ENCODE measurements around the gene SMG9.

Gene SMG9

GRCh38 chr19:43754253-43754502 lies 584 bp downstream of the SMG9 start:
- ChIA-PET CTCF (interaction anchor here (0.6 to 9.0 kb wide), 8 partner anchors 9 to 828 kb away, joined by 3 to 151 read pairs (median 6); no protein-coding TSS in a partner anchor), POLR2A (interaction anchor here (0.6 to 4.4 kb wide), 23 partner anchors 8 to 820 kb away, joined by 3 to 63 read pairs (median 5); partner anchors contain the start of genes IRGQ, PLAUR, XRCC1 and ZNF45)
- H3K4me3 ChIP-seq (ENCODE audit: low read depth, low read length): peak overlapping the region; percentile 60
- H3K27ac ChIP-seq (ENCODE audit: extremely low read depth, low read depth, low read length): peak overlapping the region; percentile 100
- H3K4me1 ChIP-seq (ENCODE audit: control insufficient read depth, insufficient read depth, low read length): peaks cover 27% of the 10 kb centered on the region
- no peaks in the 10 kb centered on the region for H3K9me3 ChIP-seq (ENCODE audit: control insufficient read depth, insufficient read depth, low read depth, low read length)
- TF ChIP-seq ZBTB10 (tag by site-specific recombination; IDR thresholded peaks at IDR 0.05): 0 out of 2 replicates have a peak, but pooled peaks have one; percentile 85
- TF ChIP-seq ZNF398 (tag by site-specific recombination; IDR thresholded peaks at IDR 0.05): peak; percentile 71; the same call in 1 of the 2 replicates
- 0 out of 2 replicates have a peak, but pooled peaks have one; percentile 8 for TF ChIP-seq ZNF394 (tag by site-specific recombination; IDR thresholded peaks at IDR 0.05; ENCODE audit: borderline replicate concordance)
- 0 out of 2 replicates have a peak, but pooled peaks have one; percentile 14 for TF ChIP-seq ZNF423 (tag by site-specific recombination; IDR thresholded peaks at IDR 0.05)
- TF ChIP-seq GLIS2 (tag by site-specific recombination; IDR thresholded peaks at IDR 0.05): 0 out of 2 replicates have a peak, but pooled peaks have one; percentile 86
- TF ChIP-seq ZFP37 (tag by site-specific recombination; IDR thresholded peaks at IDR 0.05): no peak
- TF ChIP-seq ZBTB11 (tag by site-specific recombination; conservative IDR thresholded peaks at IDR 0.05; ENCODE audit: low read depth): peak; percentile 52; the same call in 1 of the 2 replicates
- TF ChIP-seq CTCF (tag by site-specific recombination; IDR thresholded peaks at IDR 0.05): no peak
- peak; percentile 46 for TF ChIP-seq ZIC2 (tag by site-specific recombination; IDR thresholded peaks at IDR 0.05)
- 0 out of 2 replicates have a peak, but pooled peaks have one; percentile 3 for TF ChIP-seq ZBTB8A (tag by site-specific recombination; IDR thresholded peaks at IDR 0.05)
- TF ChIP-seq GFI1B (tag by site-specific recombination; IDR thresholded peaks at IDR 0.05): no peak
- peaks cover 32 to 42% of the 10 kb centered on the region in 2 experiments for H3K36me3 ChIP-seq (ENCODE audit: control insufficient read depth in 2 of 2, insufficient read depth in 1 of 2, low read length in 2 of 2)

- POLR2A ChIA-PET: interaction anchor here (0.5 to 4.4 kb wide), 15 partner anchors 10 to 221 kb away, joined by 3 to 63 read pairs (median 5); partner anchors contain the start of genes IRGQ, ZNF283 and ZNF576
- TF ChIP-seq ZBTB17 (tag by site-specific recombination; IDR thresholded peaks at IDR 0.05) (no peak), ZNF792 (tag by site-specific recombination; IDR thresholded peaks at IDR 0.05) (0 out of 2 replicates have a peak, but pooled peaks have one; percentile 20), ZBTB26 (tag by site-specific recombination; optimal IDR thresholded peaks at IDR 0.05) (no peak), ZNF513 (tag by site-specific recombination; IDR thresholded peaks at IDR 0.05) (no peak), TRIM28 (IDR thresholded peaks at IDR 0.05; ENCODE audit: borderline replicate concordance, low read length) (no peak), GLI4 (tag by site-specific recombination; IDR thresholded peaks at IDR 0.05) (no peak), ZNF18 (tag by site-specific recombination; IDR thresholded peaks at IDR 0.05) (no peak), ZNF555 (tag by site-specific recombination; conservative IDR thresholded peaks at IDR 0.05) (no peak)
- Histone ChIP-seq H3K9me3 (ENCODE audit: control insufficient read depth, insufficient read depth, low read depth, low read length) (no peaks in the 10 kb centered on the region), H3K4me3 (ENCODE audit: low read depth, low read length) (no peak overlapping the region), H3K4me1 (ENCODE audit: control insufficient read depth, insufficient read depth, low read length) (peaks cover 25% of the 10 kb centered on the region), H3K27ac (ENCODE audit: extremely low read depth, low read depth, low read length) (peak overlapping the region; percentile 100), H3K36me3 (ENCODE audit: control insufficient read depth in 2 of 2, insufficient read depth in 1 of 2, low read length in 2 of 2) (peaks cover 50 to 60% of the 10 kb centered on the region in 2 experiments)
- CTCF ChIA-PET: interaction anchor here (0.6 to 9.0 kb wide), 20 partner anchors 8 to 1999 kb away, joined by 3 to 151 read pairs (median 4); no protein-coding TSS in a partner anchor
Observed at GRCh38 chr19:43752287-43752875, 2.4 kb downstream of the SMG9 start.
